Right renal cortex interstitium (tissue), 3 donors: Measurements from ENCODE around the gene VPREB1. TPM values are rescaled to one million over a fixed set of nuclear protein-coding genes. Genes with fewer than 3 reads are reported as not detected.
"Not testable (repeated sequence)": the region's sequence is repeated elsewhere in the genome, so short reads cannot be mapped to it uniquely, and the experiment has no call there.

ENCODE experiments used
- DNase-seq, 3 donors: peaks; one replicate each; pipeline ENCODE4 v3.0.0-alpha.2; 2013; ENCODE audit warnings: low read depth in 3 of 3, low spot score in 2 of 3
- polyA plus RNA-seq, 3 donors: library from polyadenylated mRNA; unstranded; fragments of 120-200 nt; gene quantifications; one replicate each; pipeline ENCODE4 v1.2.1, GENCODE V29; 2013; ENCODE audit not compliant: insufficient read length in 3 of 3

The VPREB1 gene, protein sequence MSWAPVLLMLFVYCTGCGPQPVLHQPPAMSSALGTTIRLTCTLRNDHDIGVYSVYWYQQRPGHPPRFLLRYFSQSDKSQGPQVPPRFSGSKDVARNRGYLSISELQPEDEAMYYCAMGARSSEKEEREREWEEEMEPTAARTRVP
- polyA plus RNA-seq: under 1 TPM in 2 of 3 donors, not detected in 1; 0.28 TPM

DNA sequence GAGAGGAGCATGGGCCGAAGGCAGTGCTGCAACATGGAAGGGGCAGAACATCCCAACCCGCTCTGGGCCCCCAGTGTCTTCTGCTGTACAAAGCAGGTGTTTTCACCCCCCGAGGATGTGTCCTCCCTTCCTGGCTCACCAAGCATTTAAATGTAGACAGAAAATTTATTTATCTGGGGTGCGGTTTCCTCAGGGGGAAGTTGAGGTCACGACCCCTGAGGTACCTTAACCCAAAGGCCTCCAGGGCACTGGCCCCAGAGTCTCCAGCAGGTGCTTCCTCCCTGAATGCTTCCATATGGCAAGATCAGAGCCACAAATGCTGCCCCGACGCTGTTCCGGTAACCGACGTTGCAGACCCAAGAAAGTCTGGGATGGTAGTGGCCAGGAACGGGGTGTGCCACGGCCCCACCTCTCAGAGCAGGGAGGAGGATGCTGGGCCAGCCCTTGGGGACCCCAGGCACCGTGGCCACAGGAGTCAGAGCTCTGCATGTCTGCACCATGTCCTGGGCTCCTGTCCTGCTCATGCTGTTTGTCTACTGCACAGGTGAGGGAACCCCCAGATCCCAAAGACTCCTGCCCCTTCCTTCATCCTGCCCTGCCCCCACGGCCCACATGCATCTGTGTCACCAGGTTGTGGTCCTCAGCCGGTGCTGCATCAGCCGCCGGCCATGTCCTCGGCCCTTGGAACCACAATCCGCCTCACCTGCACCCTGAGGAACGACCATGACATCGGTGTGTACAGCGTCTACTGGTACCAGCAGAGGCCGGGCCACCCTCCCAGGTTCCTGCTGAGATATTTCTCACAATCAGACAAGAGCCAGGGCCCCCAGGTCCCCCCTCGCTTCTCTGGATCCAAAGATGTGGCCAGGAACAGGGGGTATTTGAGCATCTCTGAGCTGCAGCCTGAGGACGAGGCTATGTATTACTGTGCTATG, at the start of gene VPREB1:
Gene VPREB1, plus strand, starts transcription at position 471 of the 935 bp plus-strand sequence. Its CDS starts 28 bp downstream, at position 499.
- no peak for DNase-seq

DNA sequence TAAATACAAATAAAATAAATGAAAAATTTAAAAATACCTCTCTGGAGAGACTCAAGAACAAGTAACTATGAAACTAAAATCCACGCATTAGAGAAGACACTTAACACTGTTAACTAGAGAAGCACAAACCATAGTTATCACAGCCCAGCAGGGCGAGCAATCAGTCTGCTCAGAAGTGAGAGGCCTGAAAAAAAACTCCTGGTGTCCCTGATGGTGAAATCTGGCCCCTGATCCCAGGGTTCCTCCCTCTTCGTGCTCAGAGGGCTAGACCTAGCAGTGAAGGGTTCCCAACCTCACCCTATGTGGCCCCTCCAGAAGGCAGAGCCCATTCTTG, 49.7 kb upstream of the VPREB1 start:
- DNase-seq: no peak

DNA sequence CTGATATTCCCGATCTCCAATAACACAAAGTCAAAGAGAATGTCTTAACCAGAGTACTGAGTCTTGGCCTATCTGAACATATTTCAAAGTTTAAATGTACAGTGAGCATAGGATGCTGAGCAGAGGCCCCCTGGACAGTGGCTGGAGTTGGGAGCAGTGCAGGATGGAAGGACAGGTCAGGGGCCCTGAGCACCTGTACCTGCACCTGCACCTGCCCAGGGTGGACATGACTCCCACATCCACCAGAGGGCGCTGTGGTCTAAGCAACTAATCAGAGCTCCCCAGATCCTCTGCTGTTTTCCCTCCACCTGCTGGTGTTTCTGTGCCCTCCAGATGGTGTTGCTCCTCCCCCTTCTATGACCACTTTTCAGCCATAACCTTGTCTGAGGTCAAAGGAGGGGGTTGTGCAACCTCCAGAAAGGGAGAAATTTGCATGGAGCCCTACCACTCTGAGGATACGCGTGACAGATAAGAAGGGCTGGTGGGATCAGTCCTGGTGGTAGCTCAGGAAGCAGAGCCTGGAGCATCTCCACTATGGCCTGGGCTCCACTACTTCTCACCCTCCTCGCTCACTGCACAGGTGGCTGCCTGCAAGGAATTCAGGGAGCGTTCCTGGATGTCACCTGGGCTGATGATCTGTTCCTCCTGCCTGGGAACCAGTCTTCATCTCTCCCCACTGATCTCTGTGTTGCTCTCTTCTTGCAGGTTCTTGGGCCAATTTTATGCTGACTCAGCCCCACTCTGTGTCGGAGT, 49.1 kb upstream of the VPREB1 start:
- no peak for DNase-seq

DNA sequence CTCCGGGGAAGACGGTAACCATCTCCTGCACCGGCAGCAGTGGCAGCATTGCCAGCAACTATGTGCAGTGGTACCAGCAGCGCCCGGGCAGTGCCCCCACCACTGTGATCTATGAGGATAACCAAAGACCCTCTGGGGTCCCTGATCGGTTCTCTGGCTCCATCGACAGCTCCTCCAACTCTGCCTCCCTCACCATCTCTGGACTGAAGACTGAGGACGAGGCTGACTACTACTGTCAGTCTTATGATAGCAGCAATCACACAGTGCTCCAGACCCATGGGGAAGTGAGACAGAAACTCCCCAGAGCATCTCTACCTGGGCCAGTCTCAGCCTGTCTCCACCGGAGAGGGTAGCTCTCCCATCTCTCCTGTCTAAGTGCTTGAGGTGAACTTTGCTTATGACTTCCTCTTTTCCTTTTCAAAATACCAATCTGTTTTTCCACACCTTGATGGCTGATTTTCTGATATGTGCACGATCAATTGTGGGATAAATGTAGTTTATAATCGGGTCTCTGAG, 48.5 kb upstream of the VPREB1 start:
- no peak for DNase-seq

DNA sequence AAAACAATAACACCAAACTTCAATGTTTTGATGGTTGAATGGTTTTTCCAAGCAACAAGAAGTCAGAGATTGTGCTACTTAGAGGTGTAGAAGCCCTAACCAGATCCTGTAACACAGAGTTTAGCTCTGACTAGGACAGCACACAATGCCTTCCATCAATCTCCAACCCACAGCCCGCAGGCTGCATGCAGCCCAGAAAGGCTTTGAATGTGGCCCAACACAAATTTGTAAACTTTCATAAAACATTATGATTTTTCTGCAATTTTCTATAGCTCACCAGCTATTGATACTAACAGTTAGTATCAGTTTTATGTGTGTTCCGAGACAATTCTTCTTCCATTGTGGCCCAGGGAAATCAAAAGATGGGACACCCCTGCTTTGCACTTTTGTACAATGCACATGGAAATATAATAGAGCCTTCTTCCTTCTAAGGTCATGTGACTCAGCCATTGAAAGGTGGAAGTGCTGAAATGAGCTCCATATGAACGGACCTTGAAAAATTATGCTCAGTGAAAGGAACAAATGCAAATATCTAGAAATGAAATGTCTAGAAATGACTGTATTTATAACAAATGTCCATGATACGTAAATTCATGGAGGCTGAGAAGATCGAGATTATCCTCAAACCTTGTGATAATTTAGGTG, 47.6 kb upstream of the VPREB1 start:
- DNase-seq: no peak

DNA sequence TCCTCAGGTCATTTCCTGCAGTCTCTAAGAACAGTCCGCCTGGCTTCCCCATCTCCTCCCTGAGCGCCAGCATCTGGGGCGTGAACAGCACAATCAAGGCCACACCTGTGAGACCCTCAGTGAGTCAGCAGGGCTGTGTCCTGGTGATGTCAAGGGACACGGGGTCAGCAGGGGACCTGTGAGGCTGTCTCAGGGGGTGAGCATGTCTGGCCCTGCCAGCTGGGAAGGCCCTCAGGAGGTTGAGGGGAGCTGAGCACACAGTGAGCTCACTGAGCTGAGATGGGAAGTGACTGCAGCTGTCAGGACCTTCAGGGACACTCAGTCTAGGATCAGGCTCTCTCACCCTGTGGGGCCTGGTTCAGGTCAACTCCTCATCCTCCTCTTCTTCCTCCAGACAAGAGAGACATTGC, 46.6 kb upstream of the VPREB1 start:
- no peak for DNase-seq

DNA sequence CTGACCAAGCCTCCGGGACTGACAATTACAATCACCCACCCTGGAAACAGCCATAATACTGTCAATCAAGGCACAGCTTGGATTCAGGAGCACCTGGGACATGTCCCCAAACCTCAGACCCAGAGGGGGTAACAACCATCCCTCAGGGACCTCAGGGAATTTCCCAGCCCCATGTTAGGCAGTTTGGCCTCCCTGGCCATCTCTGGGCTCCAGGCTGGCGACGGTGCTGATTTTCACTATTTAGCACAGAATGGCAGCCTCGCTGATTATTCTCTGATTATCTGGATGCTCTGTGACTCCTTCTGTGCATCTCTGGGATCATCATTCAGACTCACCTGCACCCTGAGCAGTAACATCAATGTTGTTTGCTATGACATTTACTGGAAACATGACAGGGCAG, 45.8 kb upstream of the VPREB1 start:
- DNase-seq: no peak

DNA sequence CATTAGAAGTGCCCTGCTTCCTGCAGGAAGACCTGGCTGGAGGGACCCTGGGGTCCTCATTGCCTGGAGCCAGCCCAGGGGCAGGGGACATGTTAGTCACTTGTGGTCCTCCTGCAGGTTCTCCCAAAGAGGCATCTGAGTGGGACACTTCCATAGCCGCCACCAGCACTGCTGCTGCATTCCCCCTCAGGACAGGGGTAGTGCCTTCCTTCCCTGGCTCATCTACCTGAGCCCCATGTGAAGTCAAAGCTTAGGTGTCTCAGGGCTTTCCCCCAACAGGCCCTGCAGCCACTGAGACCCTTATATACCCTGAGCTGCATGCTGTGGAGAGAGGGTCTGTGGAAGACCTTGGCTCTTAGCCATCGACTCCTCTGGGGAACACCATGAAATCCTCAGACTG, 45.0 kb upstream of the VPREB1 start:
- no peak for DNase-seq

DNA sequence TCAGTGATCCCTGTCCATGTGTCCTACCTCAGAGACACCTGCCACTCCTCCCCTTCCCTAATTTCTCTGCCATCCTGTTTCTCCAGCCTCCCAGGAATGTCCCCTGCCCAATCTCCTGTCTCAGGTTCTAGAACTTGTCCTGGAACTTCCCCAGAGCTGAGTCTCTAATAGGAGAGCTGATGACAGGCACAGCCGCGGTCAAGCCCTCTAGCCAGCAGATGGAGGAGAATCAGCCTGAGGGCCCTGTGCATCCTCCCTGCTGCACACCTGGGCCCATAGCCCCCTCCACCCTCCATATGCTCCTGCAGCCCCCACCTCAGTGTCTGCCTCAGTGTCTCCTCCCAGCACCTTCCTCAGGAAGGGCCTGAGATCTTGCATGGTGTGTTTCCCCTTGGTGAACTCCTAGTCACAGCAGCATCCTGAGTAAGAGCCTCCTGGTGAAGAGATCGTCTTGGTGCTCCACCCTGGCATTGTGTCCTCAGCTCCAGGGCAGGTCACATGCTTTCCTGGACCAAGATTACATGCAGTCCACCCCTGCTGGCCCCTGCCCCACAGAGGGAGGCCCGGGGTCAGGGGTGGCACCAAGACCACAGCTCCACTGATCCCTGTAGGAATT, 43.9 kb upstream of the VPREB1 start:
- DNase-seq: no peak

DNA sequence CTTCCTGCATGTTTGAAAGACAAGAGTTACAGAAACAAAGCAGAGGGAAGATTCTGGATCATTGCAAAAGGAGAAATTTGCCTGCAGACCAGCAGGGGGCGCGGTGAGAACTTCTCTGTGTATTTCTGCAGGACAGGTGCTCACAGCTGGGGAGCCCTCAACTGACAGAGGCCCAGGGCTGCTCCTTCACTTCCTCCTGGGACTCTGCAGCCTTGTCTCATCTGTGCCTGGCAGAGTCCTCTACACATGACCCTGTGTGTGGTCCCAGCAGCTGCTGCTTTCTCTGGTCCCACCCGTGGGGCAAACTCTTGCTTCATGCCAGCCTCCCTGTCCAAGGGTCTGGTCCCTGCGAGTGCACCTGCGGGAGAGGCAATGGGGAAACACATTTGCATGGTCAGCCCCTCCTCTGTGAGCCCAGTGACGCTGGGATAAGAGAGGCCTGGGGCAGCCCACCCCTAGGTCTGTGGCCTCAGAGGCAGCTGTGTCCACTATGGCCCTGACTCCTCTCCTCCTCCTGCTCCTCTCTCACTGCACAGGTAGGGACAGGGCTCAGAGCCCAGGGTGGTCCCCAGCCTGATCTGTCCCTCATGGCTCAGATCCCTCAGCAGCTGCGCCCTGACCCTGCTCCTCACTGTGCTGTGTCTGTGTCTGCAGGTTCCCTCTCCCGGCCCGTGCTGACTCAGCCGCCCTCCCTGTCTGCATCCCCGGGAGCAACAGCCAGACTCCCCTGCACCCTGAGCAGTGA, 43.2 kb upstream of the VPREB1 start:
- no peak for DNase-seq

DNA sequence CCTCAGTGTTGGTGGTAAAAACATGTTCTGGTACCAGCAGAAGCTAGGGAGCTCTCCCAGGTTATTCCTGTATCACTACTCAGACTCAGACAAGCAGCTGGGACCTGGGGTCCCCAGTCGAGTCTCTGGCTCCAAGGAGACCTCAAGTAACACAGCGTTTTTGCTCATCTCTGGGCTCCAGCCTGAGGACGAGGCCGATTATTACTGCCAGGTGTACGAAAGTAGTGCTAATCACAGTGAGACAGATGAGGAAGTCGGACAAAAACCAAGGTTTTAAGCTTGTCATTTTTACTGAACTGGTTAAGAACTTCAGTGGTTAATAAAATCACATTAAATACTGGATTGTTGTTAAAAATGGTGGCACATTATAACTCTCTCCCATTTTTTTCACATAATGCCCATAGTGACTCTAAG, 42.6 kb upstream of the VPREB1 start:
- DNase-seq: no peak

DNA sequence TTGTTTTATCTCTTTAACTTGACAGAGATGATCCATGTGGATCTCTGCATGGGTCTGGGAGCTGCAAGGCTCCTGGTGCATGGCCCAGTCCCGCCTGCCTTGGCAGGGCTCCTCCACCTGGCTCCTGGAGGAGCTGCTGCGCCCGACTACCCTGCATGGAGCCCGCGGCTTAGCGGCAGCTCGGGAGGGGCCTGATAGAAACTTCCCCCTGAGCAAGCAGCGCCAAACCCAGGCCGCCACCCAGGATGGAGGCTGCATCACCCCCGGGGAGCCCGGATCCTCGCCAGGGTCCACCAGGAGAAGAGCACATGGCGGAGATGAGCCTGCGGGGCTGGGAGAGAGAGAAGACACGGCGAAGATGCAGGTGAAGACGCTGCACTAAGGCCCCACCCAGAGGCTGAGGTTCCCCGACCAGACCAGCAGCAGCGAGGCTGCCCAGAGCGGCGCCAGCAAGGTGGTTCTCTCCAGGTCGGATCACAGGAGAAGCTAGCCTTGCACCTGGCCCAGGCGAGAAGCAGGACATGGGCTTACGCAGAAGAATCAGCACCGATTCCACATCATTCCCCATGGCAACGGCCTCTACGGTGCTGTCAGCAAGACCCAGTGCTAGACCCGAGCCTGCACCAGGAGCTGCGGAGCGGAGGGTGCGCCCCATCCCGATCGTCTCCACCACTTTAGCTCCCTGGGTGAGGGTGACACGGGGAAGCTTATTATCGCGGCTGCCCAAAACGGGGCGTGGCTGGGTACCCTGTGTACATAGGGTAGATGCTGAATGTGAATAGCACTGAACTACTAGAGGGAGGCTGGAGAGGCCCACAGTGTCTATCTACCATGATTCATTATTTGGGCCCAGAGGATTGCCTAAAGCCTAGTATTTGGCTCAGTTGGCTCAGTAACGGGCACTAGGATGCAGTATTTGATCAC, 41.3 kb upstream of the VPREB1 start:
- no peak for DNase-seq

DNA sequence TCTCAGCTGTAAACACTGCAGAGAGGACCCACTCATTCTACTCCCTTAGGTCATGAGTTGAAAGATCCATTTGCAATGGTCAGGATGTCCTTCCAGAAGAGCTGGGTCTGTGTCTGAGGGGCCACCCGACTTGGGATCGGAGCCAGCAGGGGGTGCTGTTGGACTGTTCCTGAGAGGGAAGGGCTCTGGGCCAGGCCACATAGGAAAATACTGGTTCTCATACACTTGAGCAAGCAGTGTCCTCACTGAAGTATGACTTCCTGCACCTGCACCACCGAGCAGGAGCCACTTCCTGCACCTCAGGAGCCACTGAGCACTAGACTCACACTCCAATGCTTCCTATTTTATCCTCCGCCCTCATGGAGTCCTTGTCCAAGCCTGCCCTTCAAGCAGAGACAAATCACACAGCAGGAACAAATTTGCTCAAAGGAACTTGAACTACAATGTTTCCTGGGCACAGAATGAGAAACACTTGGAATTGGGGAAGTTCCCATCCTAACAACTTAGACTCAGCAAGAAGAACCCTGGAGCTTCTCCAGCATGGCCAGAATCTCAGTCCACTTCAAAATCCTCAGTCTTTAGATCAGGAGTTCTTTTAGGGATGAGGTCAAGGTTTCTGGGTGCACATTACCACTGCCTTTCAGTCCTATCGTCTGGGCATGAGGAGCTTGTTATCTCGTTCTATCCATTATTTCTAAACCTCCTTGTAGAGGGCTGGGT, 36.6 kb upstream of the VPREB1 start:
- peak; percentile 49 to 58 (median 57) for DNase-seq

DNA sequence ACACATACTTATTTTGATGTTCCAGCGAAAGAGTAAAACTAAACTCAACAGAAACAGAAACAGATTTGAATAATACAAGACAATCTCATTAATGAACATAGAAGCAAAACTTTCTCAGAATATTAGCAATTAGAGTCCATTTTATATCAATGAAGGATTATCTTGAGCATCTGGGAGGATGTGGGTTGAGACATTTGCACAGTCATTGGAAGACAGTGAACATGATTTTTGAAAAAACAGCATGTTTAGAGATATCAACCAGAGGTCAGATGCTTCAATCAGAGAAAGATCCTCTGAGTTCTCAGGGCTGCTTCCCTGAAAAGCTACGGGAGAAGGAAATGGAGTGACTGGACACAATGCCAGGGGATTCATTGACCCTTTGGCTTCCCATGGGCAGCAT, 35.9 kb upstream of the VPREB1 start:
- no peak for DNase-seq

DNA sequence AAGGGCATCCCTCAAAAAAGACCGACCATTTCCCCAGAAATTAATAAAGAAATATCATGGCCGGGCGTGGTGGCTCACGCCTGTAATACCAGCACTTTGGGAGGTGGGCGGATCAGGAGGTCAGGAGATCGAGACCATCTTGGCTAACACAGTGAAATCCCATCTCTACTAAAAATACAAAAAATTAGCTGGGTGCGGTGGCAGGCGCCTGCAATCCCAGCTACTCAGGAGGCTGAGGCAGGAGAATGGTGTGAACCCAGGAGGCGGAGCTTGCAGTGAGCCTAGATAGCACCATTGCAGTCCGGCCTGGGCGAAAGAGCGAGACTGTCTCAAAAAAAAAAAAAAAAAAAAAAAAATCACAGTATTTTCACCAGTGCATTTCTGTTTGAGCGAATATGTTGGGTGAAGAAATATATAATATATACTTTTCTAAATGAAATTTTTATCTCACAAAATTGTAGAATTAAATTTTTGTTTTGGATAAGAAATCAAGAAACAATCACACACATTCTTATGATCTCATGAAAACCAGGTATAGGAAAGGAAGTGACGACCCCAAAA, 35.4 kb upstream of the VPREB1 start:
- not testable (repeated sequence) for DNase-seq

DNA sequence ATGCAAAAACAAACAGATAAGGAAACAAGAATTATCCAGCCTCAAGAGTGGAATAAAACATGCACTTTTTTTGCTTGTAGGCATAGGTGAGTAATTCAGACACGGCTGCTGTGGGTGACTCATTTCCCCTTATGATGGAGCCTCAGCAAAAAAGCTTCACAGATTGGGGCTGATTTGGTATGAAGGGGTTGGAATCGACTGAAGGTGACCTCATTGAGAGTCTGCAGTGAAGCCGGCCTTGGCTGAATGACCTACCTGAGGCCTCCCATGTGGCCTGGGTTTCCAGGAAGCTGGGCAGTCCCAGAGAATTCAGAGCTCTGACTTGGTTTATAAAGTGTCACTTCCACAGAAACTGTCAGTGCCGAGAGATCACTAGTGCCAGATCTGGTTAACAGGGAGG, 34.2 kb upstream of the VPREB1 start:
- DNase-seq: no peak
